ENCODE measurements around the gene DUOX2.
A peak's percentile ranks its signal among the peaks of the same experiment; 100 is the strongest.
"Not testable (repeated sequence)": the region's sequence is repeated elsewhere in the genome, so short reads cannot be mapped to it uniquely, and the experiment has no call there.

The DUOX2 gene

DNA sequence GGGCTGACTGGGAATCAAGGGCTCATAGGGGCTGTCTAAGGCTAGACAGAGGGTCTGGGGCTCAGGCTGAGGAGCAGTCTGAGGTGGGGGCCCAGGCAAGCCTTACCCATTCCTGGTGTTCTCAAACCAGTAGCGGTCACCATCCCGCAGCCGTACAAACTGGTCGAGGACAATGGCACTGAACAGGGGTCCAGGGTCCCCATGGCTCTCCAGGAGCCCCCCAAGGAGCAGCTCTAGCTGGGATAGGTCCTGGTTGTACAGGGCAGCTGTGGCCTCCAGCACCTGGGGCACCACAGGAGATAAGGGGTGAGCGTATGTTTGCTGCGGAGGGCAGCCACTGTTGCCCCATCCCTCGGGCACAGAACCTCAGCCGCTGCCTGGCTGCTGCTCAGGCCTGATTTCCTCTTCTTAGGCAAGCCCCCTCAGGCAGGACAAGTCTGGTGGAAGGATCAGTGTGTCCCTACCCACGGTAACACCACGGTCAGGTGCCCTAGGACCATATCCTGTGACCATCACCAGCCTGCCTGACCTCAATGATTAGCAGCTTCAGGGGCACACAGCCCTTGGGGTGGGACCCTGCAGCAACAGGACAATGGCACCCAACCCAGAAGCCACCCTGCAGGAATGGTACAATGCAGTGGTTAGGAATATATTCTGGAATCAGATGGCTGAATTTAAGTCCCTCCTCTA is 5.9 kb downstream of the DUOX2 start:
- Histone ChIP-seq H3K27ac (no peak overlapping the region), H3K4me3 (no peak overlapping the region)
- TF ChIP-seq, protein P1, sequence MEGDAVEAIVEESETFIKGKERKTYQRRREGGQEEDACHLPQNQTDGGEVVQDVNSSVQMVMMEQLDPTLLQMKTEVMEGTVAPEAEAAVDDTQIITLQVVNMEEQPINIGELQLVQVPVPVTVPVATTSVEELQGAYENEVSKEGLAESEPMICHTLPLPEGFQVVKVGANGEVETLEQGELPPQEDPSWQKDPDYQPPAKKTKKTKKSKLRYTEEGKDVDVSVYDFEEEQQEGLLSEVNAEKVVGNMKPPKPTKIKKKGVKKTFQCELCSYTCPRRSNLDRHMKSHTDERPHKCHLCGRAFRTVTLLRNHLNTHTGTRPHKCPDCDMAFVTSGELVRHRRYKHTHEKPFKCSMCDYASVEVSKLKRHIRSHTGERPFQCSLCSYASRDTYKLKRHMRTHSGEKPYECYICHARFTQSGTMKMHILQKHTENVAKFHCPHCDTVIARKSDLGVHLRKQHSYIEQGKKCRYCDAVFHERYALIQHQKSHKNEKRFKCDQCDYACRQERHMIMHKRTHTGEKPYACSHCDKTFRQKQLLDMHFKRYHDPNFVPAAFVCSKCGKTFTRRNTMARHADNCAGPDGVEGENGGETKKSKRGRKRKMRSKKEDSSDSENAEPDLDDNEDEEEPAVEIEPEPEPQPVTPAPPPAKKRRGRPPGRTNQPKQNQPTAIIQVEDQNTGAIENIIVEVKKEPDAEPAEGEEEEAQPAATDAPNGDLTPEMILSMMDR (IDR thresholded peaks at IDR 0.05): no peak
- no peak for DNase-seq (ENCODE audit: low spot score)

DNA sequence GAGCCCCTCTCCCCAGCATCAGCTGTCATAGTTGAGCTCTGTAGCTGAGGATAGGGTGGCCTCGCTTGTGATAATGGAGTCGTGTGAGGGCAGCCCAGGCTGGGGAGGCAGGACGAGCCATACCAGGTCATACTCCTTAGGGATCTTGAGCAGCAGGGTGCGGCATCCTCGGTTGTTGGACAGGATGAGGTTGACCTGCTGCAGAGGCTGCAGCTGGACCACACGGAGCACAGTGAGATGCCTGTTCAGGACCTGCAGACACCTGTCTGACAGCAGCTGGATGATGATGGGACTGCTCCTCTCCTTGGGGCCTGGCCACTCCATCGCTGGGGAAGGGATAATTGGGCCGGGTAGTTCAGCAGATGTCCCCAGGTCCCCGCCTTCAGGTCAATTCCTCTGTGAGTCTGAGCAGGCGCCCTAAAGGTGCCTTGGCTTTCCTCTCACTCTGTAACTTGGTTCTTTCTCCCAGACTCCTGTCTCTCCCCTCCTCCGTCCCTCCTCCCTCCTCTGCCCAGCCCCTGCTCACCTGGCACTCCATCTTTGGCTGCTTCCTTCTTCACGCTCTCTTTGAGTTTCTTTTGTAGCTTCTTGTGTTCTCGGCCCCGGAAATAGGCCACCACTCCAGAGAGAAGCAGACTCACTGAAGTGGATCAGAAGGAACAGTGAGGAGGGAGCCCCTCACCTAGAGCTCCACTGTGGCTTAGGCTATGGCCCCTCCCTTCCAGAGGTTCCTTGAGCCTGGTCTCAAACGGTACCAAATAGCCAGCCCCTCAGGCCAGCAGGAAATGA is 7.8 kb downstream of the DUOX2 start:
- peak; percentile 54 for DNase-seq (ENCODE audit: low spot score)
- TF ChIP-seq, protein P1 (IDR thresholded peaks at IDR 0.05): no peak
- H3K4me3 ChIP-seq: no peak overlapping the region
- H3K27ac ChIP-seq: no peak overlapping the region

DNA sequence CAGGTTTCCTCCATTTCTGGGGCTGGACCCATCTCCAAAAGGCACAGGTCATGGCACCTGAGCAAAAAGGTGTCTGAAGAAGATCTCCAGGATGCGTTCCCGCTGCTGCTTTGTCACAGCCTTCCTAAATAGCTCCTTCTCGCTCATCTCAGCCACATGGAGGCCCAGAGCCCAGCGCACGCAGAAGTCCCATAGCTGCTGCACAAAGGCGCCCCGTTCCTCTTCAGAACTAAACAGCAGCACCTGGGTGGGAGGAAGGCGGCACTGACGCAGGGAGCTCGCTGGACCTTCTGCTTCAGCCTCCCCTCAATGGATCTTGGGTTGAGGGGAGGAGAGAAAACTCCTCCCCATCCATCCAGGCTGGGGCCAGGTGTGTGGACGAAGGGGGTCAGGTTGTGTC is 8.4 kb downstream of the DUOX2 start:
- TF ChIP-seq, protein P1 (IDR thresholded peaks at IDR 0.05): no peak
- no peak overlapping the region for H3K4me3 ChIP-seq
- no peak overlapping the region for H3K27ac ChIP-seq
- DNase-seq (ENCODE audit: low spot score): peak; percentile 21

DNA sequence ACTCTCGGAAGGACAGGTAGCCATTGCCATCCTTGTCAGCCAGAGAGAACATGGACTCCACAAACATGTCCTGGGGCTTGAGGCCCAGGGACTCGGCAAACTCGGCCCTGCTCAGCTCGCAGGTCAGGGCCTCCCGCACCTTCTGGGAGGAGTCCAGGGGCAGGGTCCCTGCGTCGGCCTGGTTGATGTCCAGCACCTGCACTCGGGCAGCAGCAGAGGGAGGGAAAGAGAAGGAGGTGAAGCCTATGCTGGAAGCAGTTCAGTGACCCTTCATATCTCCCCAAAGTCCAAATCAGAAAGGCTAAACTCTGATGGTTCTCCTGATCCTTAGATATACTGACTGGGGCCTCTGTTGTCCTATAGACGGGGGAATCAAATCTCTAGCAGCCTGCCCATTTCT is 9.8 kb downstream of the DUOX2 start:
- not testable (repeated sequence) for H3K27ac ChIP-seq

DNA sequence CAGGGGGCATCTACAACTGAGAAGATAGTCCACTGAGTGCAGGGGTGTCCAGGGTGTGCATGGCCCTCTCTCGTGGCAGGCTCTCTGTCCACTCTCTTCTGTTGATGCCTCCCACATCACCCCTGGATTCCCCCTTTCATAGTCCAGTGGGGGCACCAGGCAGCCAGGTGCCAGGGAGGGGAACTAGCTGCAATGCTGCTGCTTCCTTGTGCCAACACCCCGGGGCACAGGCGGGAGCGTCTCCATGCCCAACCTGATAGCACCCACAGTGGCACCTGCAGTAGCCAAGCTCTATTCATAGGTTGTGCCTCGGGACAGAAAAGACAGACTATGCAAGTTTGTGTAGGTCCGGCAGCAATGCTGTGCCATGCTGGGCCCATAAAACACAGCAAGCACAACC is 11.7 kb downstream of the DUOX2 start:
- Histone ChIP-seq H3K27ac (no peak overlapping the region), H3K4me3 (no peak overlapping the region)
- TF ChIP-seq, protein P1 (IDR thresholded peaks at IDR 0.05): no peak
- DNase-seq (ENCODE audit: low spot score): no peak

More for the DNA sequence above, 9.8 kb downstream of the DUOX2 start:
- not testable (repeated sequence) for DNase-seq (ENCODE audit: low spot score); H3K4me3 ChIP-seq

DNA sequence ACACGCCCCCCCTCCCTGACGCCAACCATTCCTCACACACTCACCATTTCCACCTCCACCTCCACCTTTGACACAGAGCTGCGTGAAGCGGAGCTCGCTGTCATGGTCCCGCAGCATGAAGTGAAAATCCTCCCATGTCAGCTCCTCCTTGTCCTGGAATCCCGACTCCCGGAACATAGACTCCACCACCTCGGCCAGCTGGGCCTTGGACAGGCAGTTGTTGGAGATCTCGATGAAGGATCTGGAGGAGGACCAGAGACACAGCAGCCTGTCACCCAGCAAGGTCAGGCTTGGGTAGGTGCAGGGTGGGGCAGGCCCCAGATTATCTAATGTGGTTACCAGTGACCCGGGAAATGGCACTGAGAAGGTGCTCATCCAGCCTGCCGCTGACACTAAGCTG is 12.2 kb downstream of the DUOX2 start:
- DNase-seq (ENCODE audit: low spot score): no peak
- Histone ChIP-seq H3K27ac (no peak overlapping the region), H3K4me3 (no peak overlapping the region)
- TF ChIP-seq, protein P1 (IDR thresholded peaks at IDR 0.05): no peak

DNA sequence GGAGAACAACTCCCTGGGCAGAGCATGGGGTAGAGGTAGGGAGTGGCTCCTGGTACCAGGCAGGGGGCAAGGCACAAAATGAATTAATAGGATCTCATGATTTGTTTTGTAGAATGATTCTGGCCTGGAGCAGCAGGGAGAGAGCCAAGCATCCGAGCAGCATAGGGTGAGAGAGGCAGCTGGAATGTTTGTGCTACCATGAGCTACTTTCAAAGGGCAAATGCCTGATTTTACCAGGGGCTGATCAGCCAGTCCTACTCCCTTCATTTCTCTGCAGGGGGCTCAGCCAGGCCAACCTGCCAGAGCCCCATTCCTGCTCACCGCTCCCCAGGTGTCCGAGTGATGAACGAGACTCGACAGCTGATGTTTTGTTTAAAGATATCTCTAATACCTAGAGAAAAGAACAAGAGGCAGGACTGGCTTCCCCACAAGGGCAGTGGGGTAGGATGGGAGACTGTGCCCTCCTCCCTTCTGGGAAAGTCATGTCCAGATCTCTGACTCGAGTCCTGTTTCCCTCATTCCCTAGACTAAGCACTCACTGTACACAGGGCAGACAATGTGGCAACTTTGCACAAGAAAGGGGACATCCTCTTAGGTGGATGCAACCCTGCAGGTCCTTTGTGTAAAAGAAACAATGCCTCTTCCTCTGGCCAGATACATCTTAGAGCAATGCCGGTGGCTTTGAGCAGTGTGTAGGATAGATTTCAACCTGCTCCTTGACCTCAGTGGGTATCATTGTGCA is 12.9 kb downstream of the DUOX2 start:
- H3K4me3 ChIP-seq: no peak overlapping the region
- TF ChIP-seq, protein P1 (IDR thresholded peaks at IDR 0.05): no peak
- no peak overlapping the region for H3K27ac ChIP-seq
- DNase-seq (ENCODE audit: low spot score): no peak

Data from coronary artery (tissue), 2 donors.